HCT116 (cell line): ENCODE results near the gene STRBP. TPM values are rescaled to one million over a fixed set of nuclear protein-coding genes. Genes with fewer than 3 reads are reported as not detected.
A peak's percentile ranks its signal among the peaks of the same experiment; 100 is the strongest.

Source experiments
- ATAC-seq: fragments of 200-7000 bp; cut with Tn5 transposase; 2 replicates; pipeline ENCODE4 v1.9.1; 2020; ENCODE audit warnings: mild to moderate bottlenecking, moderate library complexity
- BruUV-seq: library from RNA; stranded (reverse); fragments of 400-500 nt; replicated peaks from 2 replicates; lab custom pipeline; 2021; lab: Mats Ljungman, UMichigan
- CTCF ChIA-PET: fragments of 300-600 bp; sonication (Branson Sonifier 250); formaldehyde crosslinking; loops from one replicate; lab custom pipeline; 2021; ENCODE audit warnings: antibody characterized with exemption; lab: Charles Lee
- POLR2A ChIA-PET: fragments of 300-600, 350-600 bp; sonication (Branson Sonifier 250); formaldehyde crosslinking; loops from one replicate; lab custom pipeline; 2021; ENCODE audit warnings: antibody characterized with exemption; lab: Charles Lee
- RAD21 ChIA-PET, 2 experiments: fragments of 300-600 bp; sonication (Branson Sonifier 250); formaldehyde crosslinking; loops; one replicate each; lab custom pipeline; 2023; ENCODE audit warnings: low total read pairs in 2 of 2; ENCODE audit not compliant: uncharacterized antibody in 2 of 2, unreplicated experiment in 2 of 2, low non-redundant PET in 1 of 2; lab: Charles Lee
- DNase-seq: peaks from one replicate; pipeline ENCODE4 v3.0.0-alpha.2; 2010; ENCODE audit warnings: low read depth, low spot score
- H2AFZ ChIP-seq: fragments of 200-600 bp; shearing (Covaris generic), sonication (generic); 2 replicates; pipeline ENCODE4 v1.6.1; 2017; ENCODE audit warnings: low read depth, mixed run types, mixed read lengths, antibody characterized with exemption, low read length; ENCODE audit not compliant: poor library complexity, severe bottlenecking
- H3K27ac ChIP-seq: 2 replicates; pipeline ENCODE4 v1.5.1; 2012; ENCODE audit warnings: low read depth, low read length
- H3K27me3 ChIP-seq: fragments of 200-600 bp; sonication (generic); 2 replicates; pipeline ENCODE4 v1.6.1; 2016; ENCODE audit warnings: mixed run types, low read length, mixed read lengths; ENCODE audit not compliant: insufficient read depth
- H3K36me3 ChIP-seq, 2 experiments: fragments of 200-500 bp in 1 of 2; fragments of 200-600 bp in 1 of 2; sonication (Bioruptor generic) in 1 of 2; sonication (generic) in 1 of 2; 2 replicates each; pipeline versions ENCODE4 v1.5.1 to v1.6.1; 2014 to 2016; ENCODE audit warnings: low read length in 2 of 2, inconsistent platforms in 1 of 2, mixed read lengths in 1 of 2, mixed run types in 1 of 2; ENCODE audit not compliant: insufficient read depth in 2 of 2, control insufficient read depth in 1 of 2
- H3K4me1 ChIP-seq, 2 experiments: fragments of 200-600 bp in 1 of 2; sonication (generic) in 1 of 2; 2 replicates each; pipeline versions ENCODE4 v1.5.1 to v1.6.1; 2012 to 2017; ENCODE audit warnings: low read length in 2 of 2, inconsistent platforms in 1 of 2, mild to moderate bottlenecking in 1 of 2, mixed read lengths in 1 of 2, mixed run types in 1 of 2, moderate library complexity in 1 of 2; ENCODE audit not compliant: insufficient read depth in 2 of 2, control insufficient read depth in 1 of 2
- H3K4me2 ChIP-seq: fragments of 200-600 bp; sonication (generic); 2 replicates; pipeline ENCODE4 v1.6.1; 2017; ENCODE audit warnings: mixed run types, low read length, mixed read lengths
- H3K4me3 ChIP-seq, 2 experiments: fragments of 200-600 bp in 1 of 2; sonication (generic) in 1 of 2; replicated peaks in 1 of 2; 2 replicates each; pipeline ENCODE4 v1.5.1; 2011 to 2016; ENCODE audit warnings: low read length in 2 of 2, control low read depth in 1 of 2, low read depth in 1 of 2, mild to moderate bottlenecking in 1 of 2, mixed read lengths in 1 of 2, mixed run types in 1 of 2
- H3K79me2 ChIP-seq: fragments of 200-600 bp; sonication (generic); 2 replicates; pipeline ENCODE4 v1.6.1; 2017; ENCODE audit warnings: mild to moderate bottlenecking, mixed run types, low read length, moderate library complexity, mixed read lengths; ENCODE audit not compliant: insufficient read depth
- H3K9ac ChIP-seq: fragments of 200-600 bp; sonication (generic); 2 replicates; pipeline ENCODE4 v1.6.1; 2016; ENCODE audit warnings: low read length, mixed read lengths
- H3K9me2 ChIP-seq: fragments of 200-600 bp; sonication (generic), shearing (Covaris generic); 2 replicates; pipeline ENCODE4 v1.6.1; 2017; ENCODE audit warnings: mixed run types, mild to moderate bottlenecking, moderate library complexity; ENCODE audit not compliant: insufficient read depth
- H3K9me3 ChIP-seq, 2 experiments: fragments of 200-500 bp in 1 of 2; fragments of 200-600 bp in 1 of 2; sonication (Bioruptor generic) in 1 of 2; sonication (generic) in 1 of 2; 2 replicates each; pipeline ENCODE4 v1.6.1; 2014 to 2017; ENCODE audit warnings: low read length in 2 of 2, mixed read lengths in 2 of 2, inconsistent platforms in 1 of 2, low read depth in 1 of 2, mild to moderate bottlenecking in 1 of 2, mixed run types in 1 of 2, moderate library complexity in 1 of 2; ENCODE audit not compliant: control insufficient read depth in 1 of 2, insufficient read depth in 1 of 2
- H4K20me1 ChIP-seq: fragments of 200-600 bp; sonication (generic), shearing (Covaris generic); 2 replicates; pipeline ENCODE4 v1.6.1; 2017; ENCODE audit warnings: mixed run types, mild to moderate bottlenecking, moderate library complexity; ENCODE audit not compliant: insufficient read depth
- ATF3 ChIP-seq: IDR thresholded peaks from 2 replicates; pipeline ENCODE4 v1.6.1; 2012
- CBX3 ChIP-seq: IDR thresholded peaks from 2 replicates; pipeline ENCODE4 v1.6.1; 2012; ENCODE audit warnings: low read depth
- CTCF ChIP-seq, 3 experiments: fragments of 200-600 bp in 1 of 3; sonication (generic) in 1 of 3; IDR thresholded peaks in 2 of 3; conservative IDR thresholded peaks in 1 of 3; 2 replicates each; pipeline ENCODE4 v1.5.1; 2012 to 2017; ENCODE audit warnings: low read depth in 2 of 3, low read length in 2 of 3, antibody characterized with exemption in 1 of 3, borderline replicate concordance in 1 of 3, control low read depth in 1 of 3, mild to moderate bottlenecking in 1 of 3, mixed read lengths in 1 of 3, mixed run types in 1 of 3, moderate library complexity in 1 of 3; ENCODE audit not compliant: insufficient read depth in 1 of 3
- EGR1 ChIP-seq: IDR thresholded peaks from 2 replicates; pipeline ENCODE4 v1.6.1; 2012; ENCODE audit warnings: low read depth
- EZH2 ChIP-seq: fragments of 200-600 bp; sonication (generic); IDR thresholded peaks from 2 replicates; pipeline ENCODE4 v1.6.1; 2017; ENCODE audit warnings: antibody characterized with exemption, mixed run types
- FOSL1 ChIP-seq: IDR thresholded peaks from 2 replicates; pipeline ENCODE4 v1.6.1; 2012; ENCODE audit warnings: low read depth
- JUND ChIP-seq: IDR thresholded peaks from 2 replicates; pipeline ENCODE4 v1.6.1; 2012
- MAX ChIP-seq: IDR thresholded peaks from 2 replicates; pipeline ENCODE4 v1.6.1; 2012
- POLR2AphosphoS5 ChIP-seq: IDR thresholded peaks from 2 replicates; pipeline ENCODE4 v1.6.1; 2011; ENCODE audit warnings: mild to moderate bottlenecking, low read depth, low read length, moderate library complexity
- RAD21 ChIP-seq: IDR thresholded peaks from 2 replicates; pipeline ENCODE4 v1.6.1; 2012; ENCODE audit warnings: low read depth, mild to moderate bottlenecking
- REST ChIP-seq: IDR thresholded peaks from 2 replicates; pipeline ENCODE4 v1.6.1; 2012; ENCODE audit warnings: low read depth
- SRF ChIP-seq: IDR thresholded peaks from 2 replicates; pipeline ENCODE4 v1.6.1; 2012; ENCODE audit warnings: low read depth
- TCF7L2 ChIP-seq: IDR thresholded peaks from 2 replicates; pipeline ENCODE4 v1.7.0; 2011; ENCODE audit warnings: borderline replicate concordance, inconsistent platforms; ENCODE audit not compliant: insufficient read depth, insufficient read length; ENCODE audit errors: extremely low read depth
- YY1 ChIP-seq: IDR thresholded peaks from 2 replicates; pipeline ENCODE4 v1.6.1; 2011; ENCODE audit warnings: low read length, low read depth, moderate library complexity, mild to moderate bottlenecking; ENCODE audit not compliant: insufficient replicate concordance; ENCODE audit errors: extremely low read depth
- ZBTB33 ChIP-seq: IDR thresholded peaks from 2 replicates; pipeline ENCODE4 v1.6.1; 2011; ENCODE audit warnings: mild to moderate bottlenecking, low read length, moderate library complexity; ENCODE audit not compliant: insufficient replicate concordance; ENCODE audit errors: extremely low read depth
- ZFX ChIP-seq: fragments of 450-650 bp; IDR thresholded peaks from 2 replicates; pipeline ENCODE4 v1.6.1; 2017
- ZNF274 ChIP-seq: fragments of 200-500 bp; sonication (Bioruptor generic); IDR thresholded peaks from 2 replicates; pipeline ENCODE4 v1.6.1; 2014; ENCODE audit warnings: mild to moderate bottlenecking, low read depth, low read length, inconsistent platforms
- intact Hi-C: fragments of 100-400 bp; cut with micrococcal nuclease; formaldehyde crosslinking; loops from 2 replicates; pipeline ENCODE4 v1.10.0; 2022
- total RNA-seq: library from RNA; stranded (reverse); gene quantifications from one replicate; pipeline ENCODE4 v1.2.1, GENCODE V29; 2021; ENCODE audit not compliant: unreplicated experiment

Gene STRBP
- total RNA-seq, 1 experiment from 2014 or later, result 30.4 TPM

GRCh38 chr9:123269281-123269680, 895 bp upstream of the STRBP start:
- H3K36me3 ChIP-seq, result no peaks in the 10 kb centered on the region
- TF ChIP-seq ZBTB33 (no peak), EZH2 (no peak), RAD21 (no peak), FOSL1 (no peak), CTCF (IDR thresholded peaks at IDR 0.05 in 2 of 3, conservative IDR thresholded peaks at IDR 0.05 in 1 of 3; ENCODE audit: borderline replicate concordance in 1 of 3, insufficient read depth in 1 of 3, low read depth in 2 of 3, low read length in 2 of 3) (no peak), SRF (no peak), MAX (no peak), JUND (no peak), ATF3 (no peak), CBX3 (no peak), TCF7L2 (no peak), YY1 (no peak), ZNF274 (no peak), ZFX (no peak), EGR1 (no peak), POLR2AphosphoS5 (no peak), REST (no peak)
- TF ChIP-seq, all 23 proteins: peak for 0
- Histone ChIP-seq H2AFZ (peak overlapping the region; percentile 15), H3K4me1 (peaks cover 9 to 20% of the 10 kb centered on the region in 2 experiments; a peak in 2 of 4 replicates), H3K9me3 (no peaks in the 10 kb centered on the region), H3K9me2 (no peaks in the 10 kb centered on the region), H3K9ac (peak overlapping the region; percentile 34; the same call in 1 of the 2 replicates), H3K79me2 (peaks cover 37% of the 10 kb centered on the region), H4K20me1 (no peaks in the 10 kb centered on the region), H3K27ac (no peak overlapping the region), H3K4me2 (peak overlapping the region; percentile 82), H3K4me3 (peak overlapping the region; percentile 53 to 82), H3K27me3 (no peaks in the 10 kb centered on the region)
- ChIA-PET POLR2A (interaction anchor here (0.5 kb wide), 1 partner anchor 34 kb away, joined by 3 read pairs; no protein-coding TSS in a partner anchor), RAD21 (no interaction called here), CTCF (no interaction called here)
- ATAC-seq (no peak), DNase-seq (no peak)
- no TSS peak for BruUV-seq
- intact Hi-C loops, result no loop called here
